Spinal cord (tissue), 10 donors: ENCODE measurements around the gene PLLP. TPM values are rescaled to one million over a fixed set of nuclear protein-coding genes. Genes with fewer than 3 reads are reported as not detected.
"Not testable (repeated sequence)": the region's sequence is repeated elsewhere in the genome, so short reads cannot be mapped to it uniquely, and the experiment has no call there.

Experiments used
- DNase-seq, 6 donors: peaks; one replicate each; pipeline versions ENCODE4 v3.0.0 to v3.0.0-alpha.2; 2013 to 2015; ENCODE audit warnings: low spot score in 6 of 6, low read depth in 4 of 6
- H3K27ac ChIP-seq: one replicate; pipeline ENCODE4 v1.5.1; 2013; ENCODE audit warnings: low read depth, low read length, control low read depth
- H3K27me3 ChIP-seq: one replicate; pipeline ENCODE4 v1.6.1; 2013; ENCODE audit warnings: low read length; ENCODE audit not compliant: control insufficient read depth, insufficient read depth
- H3K36me3 ChIP-seq: one replicate; pipeline ENCODE4 v1.6.1; 2013; ENCODE audit warnings: low read length; ENCODE audit not compliant: control insufficient read depth, insufficient read depth
- H3K4me1 ChIP-seq: one replicate; pipeline ENCODE4 v1.6.1; 2013; ENCODE audit warnings: low read length; ENCODE audit not compliant: control insufficient read depth, insufficient read depth
- H3K4me3 ChIP-seq: one replicate; pipeline ENCODE4 v1.5.1; 2013; ENCODE audit warnings: low read depth, low read length, control low read depth
- H3K9me3 ChIP-seq: one replicate; pipeline ENCODE4 v1.6.1; 2013; ENCODE audit warnings: low read length; ENCODE audit not compliant: control insufficient read depth, insufficient read depth
- WGBS: methylation state at CpG from one replicate; pipeline ENCODE4 v1.1.5; 2013; ENCODE audit warnings: missing lambda C conversion rate; ENCODE audit not compliant: insufficient coverage; 5-methylcytosine and 5-hydroxymethylcytosine counted together
- polyA plus RNA-seq, 2 donors: library from polyadenylated mRNA; unstranded; fragments of 120-200 nt; gene quantifications; one replicate each; pipeline ENCODE4 v1.2.1, GENCODE V29; 2013; ENCODE audit not compliant: insufficient read length in 2 of 2
- total RNA-seq, 2 donors: library from RNA; depleted of rRNA in 1 of 2; stranded (reverse); fragments of 120-200 nt in 1 of 2; fragments of >200 nt in 1 of 2; gene quantifications; one replicate each; pipeline versions ENCODE4 v1.2.3 to v1.2.4, GENCODE V29; 2013 to 2014
- donor health status: healthy.

The PLLP gene
- total and polyA plus RNA-seq, 4 donors = 19.1 to 38.1 (median 29.3) TPM

DNA sequence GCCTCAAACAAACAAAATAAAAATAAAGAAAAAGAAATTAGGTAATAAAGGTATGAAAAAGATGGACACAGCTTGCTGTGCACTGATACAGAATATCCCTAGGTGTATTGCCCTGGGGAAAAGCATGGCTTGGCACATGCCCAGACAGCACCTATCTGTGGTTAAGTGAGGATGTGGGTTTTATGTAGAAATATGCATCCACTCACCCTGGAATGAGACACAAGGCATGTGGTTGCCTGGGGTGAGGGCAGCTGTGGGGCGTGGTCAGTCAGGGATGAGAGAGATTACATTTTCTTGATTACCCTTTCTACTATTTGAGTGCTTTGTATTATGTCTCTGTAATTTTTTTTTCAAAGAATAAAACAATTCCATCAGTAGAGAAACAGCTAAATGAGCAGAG is 6.9 kb downstream of the PLLP start:
- H3K4me1 ChIP-seq = peaks cover under 1% of the 10 kb centered on the region

GRCh38 chr16:57276596-57276995 is 7.9 kb downstream of the PLLP start:
- Histone ChIP-seq H3K27me3 (no peaks in the 10 kb centered on the region), H3K27ac (no peak overlapping the region), H3K4me1 (no peaks in the 10 kb centered on the region), H3K9me3 (no peaks in the 10 kb centered on the region), H3K4me3 (no peak overlapping the region), H3K36me3 (no peaks in the 10 kb centered on the region)
- no peak for DNase-seq
- 60% methylated on average over 3 of the region's 5 CpGs for WGBS

More for the DNA sequence above, 6.9 kb downstream of the PLLP start:
- no CpG with 5 or more reads among the region's 1 CpG for WGBS
- no peaks in the 10 kb centered on the region for H3K9me3 ChIP-seq
- H3K27ac ChIP-seq = no peak overlapping the region
- H3K36me3 ChIP-seq = no peaks in the 10 kb centered on the region
- no peak for DNase-seq
- no peak overlapping the region for H3K4me3 ChIP-seq
- H3K27me3 ChIP-seq = no peaks in the 10 kb centered on the region

- H3K4me1 ChIP-seq, H3K27me3 ChIP-seq, H3K9me3 ChIP-seq, H3K27ac ChIP-seq, DNase-seq, H3K4me3 ChIP-seq, H3K36me3 ChIP-seq: not testable (repeated sequence)
- 100% methylated on average over 2 of the region's 5 CpGs for WGBS
These were observed 8.5 kb downstream of the PLLP start for GRCh38 chr16:57275946-57276345.

DNA sequence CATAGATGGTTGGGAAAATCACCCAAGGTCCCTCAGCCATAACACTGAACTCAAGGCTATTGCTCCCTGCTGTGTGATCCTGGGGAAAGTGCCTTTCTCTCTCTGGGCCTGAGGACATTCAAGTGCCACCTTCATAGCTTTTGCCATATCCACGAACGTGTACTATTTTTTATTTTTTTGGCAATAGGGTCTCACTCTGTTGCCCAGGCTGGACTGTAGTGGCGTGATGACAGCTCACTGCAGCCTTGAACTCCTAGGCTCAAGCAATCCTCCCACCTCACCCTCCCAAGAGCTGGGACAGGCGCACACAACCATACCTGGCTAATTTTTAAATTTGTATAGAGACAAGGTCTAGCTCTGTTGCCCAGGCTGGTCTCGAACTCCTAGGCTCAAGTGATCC is 10.6 kb downstream of the PLLP start:
- 75% methylated on average over 2 of the region's 5 CpGs for WGBS
- no peak for DNase-seq
- Histone ChIP-seq H3K9me3 (no peaks in the 10 kb centered on the region), H3K36me3 (no peaks in the 10 kb centered on the region), H3K27ac (no peak overlapping the region), H3K4me3 (no peak overlapping the region), H3K4me1 (peaks cover 23% of the 10 kb centered on the region), H3K27me3 (no peaks in the 10 kb centered on the region)

DNA sequence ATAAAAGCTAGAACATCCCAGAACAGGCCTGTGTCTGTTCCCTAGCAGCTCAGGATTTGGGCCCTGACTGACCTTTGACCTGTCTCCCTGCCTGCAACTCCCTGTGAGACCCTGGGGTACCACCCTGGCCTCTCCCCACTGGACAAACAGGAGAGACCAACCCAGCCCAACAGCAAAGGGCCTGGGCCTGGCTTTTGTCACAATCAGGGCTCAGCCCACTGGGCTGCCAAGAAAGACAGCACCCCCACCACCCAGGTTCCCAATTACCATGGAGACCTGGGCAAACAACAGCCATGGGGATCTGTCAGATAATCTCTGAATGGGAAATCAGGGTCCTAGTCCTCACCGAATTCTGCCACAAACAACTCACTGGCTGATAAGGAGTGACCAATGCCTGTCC is 11.1 kb downstream of the PLLP start:
- H3K4me3 ChIP-seq = no peak overlapping the region
- peaks cover 25% of the 10 kb centered on the region for H3K4me1 ChIP-seq
- no CpG with 5 or more reads among the region's 1 CpG for WGBS
- no peak overlapping the region for H3K27ac ChIP-seq
- no peak for DNase-seq
- H3K9me3 ChIP-seq = no peaks in the 10 kb centered on the region
- H3K36me3 ChIP-seq = no peaks in the 10 kb centered on the region
- no peaks in the 10 kb centered on the region for H3K27me3 ChIP-seq

DNA sequence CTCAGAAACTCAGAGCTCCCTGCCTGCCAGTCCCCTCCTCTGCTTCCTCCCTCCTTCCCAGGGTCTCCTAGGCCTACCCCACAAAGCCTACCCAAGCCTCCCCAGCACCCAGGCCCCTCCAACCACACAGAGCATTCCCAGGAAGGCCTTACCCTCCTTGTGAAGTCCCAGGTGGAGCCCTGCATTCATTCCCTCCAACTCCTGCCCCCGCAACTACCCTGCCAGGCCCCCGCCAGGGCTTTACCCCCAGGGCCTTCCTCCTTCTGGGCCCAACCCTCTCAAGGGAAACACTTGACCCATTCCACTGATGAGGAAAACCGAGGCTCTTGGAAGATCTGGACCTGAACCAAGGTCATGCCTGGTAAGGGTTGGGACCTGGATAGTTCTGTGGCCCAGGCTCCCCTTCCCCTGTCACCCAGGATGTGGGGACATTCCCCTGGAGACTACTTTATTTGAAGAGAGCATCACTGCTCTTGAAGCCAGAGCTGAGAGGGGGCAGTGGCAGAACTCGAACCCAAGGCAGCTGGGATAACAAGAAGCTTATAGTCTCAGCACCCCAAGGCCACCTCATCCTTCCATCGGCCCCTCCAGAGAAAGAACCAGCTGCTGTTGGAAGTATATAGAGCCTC is 12.5 kb downstream of the PLLP start:
- Histone ChIP-seq H3K27me3 (no peaks in the 10 kb centered on the region), H3K4me3 (no peak overlapping the region), H3K27ac (no peak overlapping the region), H3K9me3 (no peaks in the 10 kb centered on the region), H3K4me1 (peaks cover 25% of the 10 kb centered on the region), H3K36me3 (no peaks in the 10 kb centered on the region)
- 100% methylated on average over 3 of the region's 5 CpGs for WGBS
- no peak for DNase-seq

DNA sequence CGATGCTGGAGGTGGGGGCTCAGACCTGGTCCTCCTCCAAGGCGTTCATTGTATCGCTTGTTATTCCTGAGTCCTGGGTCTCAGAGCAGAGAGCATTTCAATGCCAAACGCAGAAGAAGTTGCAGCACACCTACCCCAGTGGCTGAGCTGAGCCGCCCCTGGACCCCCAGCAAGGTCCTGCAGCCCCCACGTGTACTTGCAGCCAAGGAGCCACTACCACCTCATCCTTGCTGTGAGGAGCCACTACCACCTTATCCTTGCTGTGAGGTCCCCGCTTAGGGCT is 13.5 kb downstream of the PLLP start:
- Histone ChIP-seq H3K36me3 (no peaks in the 10 kb centered on the region), H3K9me3 (no peaks in the 10 kb centered on the region), H3K27ac (peak overlapping the region; percentile 40), H3K4me1 (peaks cover 30% of the 10 kb centered on the region), H3K4me3 (no peak overlapping the region), H3K27me3 (no peaks in the 10 kb centered on the region)
- no peak for DNase-seq
- WGBS = 83% methylated on average over 6 of the region's 7 CpGs

DNA sequence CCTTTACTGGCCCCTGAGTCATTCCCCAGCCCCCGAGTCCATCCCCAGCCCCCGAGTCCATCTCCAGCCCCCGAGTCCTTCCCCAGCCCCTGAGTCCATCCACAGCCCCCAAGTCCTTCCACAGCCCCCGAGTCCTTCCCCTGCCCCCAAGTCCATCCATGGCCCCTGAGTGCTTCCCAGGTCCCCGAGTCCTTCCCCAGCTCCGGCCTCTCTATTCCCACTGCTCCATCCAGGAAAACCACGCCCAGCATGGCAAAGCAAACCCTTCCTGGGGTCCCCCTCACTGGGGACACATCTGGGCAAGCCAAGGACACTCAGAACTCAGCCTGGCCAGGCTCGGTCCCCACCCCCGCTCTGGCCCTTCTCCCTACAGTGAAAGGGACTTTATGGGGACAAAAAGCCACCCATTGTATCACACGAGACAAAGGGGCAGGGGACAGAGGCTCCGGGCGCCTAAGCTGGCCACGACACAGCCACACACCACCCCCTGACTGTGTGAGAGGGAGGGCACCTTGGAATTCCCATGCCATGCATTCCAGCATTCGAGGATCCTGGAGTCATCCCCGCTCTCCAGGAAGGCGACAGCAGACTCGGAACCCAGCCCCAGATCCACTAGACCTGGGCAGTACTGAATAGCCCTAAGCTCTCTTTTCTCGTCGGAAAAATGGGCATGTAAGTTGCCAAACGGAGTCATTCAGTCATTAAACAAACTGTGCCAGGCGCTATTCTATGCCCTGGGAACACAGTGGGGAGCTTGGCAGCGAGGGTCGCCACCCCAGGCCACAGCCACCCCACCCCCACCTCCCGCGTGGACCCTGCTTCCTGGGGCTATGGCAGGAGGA is 14.0 kb downstream of the PLLP start:
- H3K27me3 ChIP-seq = no peaks in the 10 kb centered on the region
- peaks cover 31% of the 10 kb centered on the region for H3K4me1 ChIP-seq
- no peaks in the 10 kb centered on the region for H3K36me3 ChIP-seq
- no peaks in the 10 kb centered on the region for H3K9me3 ChIP-seq
- H3K27ac ChIP-seq = peak overlapping the region; percentile 40
- DNase-seq = peak in 1 of 6 donors; percentile 51
- 53% methylated on average over 17 of the region's 25 CpGs for WGBS
- no peak overlapping the region for H3K4me3 ChIP-seq

GRCh38 chr16:57268804-57269800 is 15.4 kb downstream of the PLLP start:
- 60% methylated on average over 14 of the region's 14 CpGs for WGBS
- Histone ChIP-seq H3K4me1 (peaks cover 31% of the 10 kb centered on the region), H3K4me3 (no peak overlapping the region), H3K36me3 (no peaks in the 10 kb centered on the region), H3K9me3 (no peaks in the 10 kb centered on the region), H3K27ac (no peak overlapping the region), H3K27me3 (no peaks in the 10 kb centered on the region)
- no peak for DNase-seq
